Keratinocyte (primary cell): ENCODE data around the gene PLA2G2D.

Experiments
- EZH2 ChIP-seq: IDR thresholded peaks from one replicate; pipeline ENCODE4 v1.6.1; 2012; ENCODE audit warnings: inconsistent platforms, mild to moderate bottlenecking, low read length, moderate library complexity
- TF ChIP-seq, protein P1 (sequence below), 3 experiments: IDR thresholded peaks in 1 of 3; conservative IDR thresholded peaks in 1 of 3; optimal IDR thresholded peaks in 1 of 3; 2 replicates in 2 of 3; 3 replicates in 1 of 3; pipeline versions ENCODE3 to v1.5.1; 2011; ENCODE audit warnings: low read length in 3 of 3, mild to moderate bottlenecking in 3 of 3, moderate library complexity in 2 of 3, control low read depth in 1 of 3, inconsistent platforms in 1 of 3; ENCODE audit not compliant: insufficient read depth in 2 of 3; ENCODE audit errors: extremely low read depth in 1 of 3

GRCh38 chr1:20073256-20073655 is 46.1 kb downstream of the PLA2G2D start:
- TF ChIP-seq, protein P1, sequence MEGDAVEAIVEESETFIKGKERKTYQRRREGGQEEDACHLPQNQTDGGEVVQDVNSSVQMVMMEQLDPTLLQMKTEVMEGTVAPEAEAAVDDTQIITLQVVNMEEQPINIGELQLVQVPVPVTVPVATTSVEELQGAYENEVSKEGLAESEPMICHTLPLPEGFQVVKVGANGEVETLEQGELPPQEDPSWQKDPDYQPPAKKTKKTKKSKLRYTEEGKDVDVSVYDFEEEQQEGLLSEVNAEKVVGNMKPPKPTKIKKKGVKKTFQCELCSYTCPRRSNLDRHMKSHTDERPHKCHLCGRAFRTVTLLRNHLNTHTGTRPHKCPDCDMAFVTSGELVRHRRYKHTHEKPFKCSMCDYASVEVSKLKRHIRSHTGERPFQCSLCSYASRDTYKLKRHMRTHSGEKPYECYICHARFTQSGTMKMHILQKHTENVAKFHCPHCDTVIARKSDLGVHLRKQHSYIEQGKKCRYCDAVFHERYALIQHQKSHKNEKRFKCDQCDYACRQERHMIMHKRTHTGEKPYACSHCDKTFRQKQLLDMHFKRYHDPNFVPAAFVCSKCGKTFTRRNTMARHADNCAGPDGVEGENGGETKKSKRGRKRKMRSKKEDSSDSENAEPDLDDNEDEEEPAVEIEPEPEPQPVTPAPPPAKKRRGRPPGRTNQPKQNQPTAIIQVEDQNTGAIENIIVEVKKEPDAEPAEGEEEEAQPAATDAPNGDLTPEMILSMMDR (optimal IDR thresholded peaks at IDR 0.05 in 1 of 3, IDR thresholded peaks at IDR 0.05 in 1 of 3, conservative IDR thresholded peaks at IDR 0.05 in 1 of 3; ENCODE audit: extremely low read depth in 1 of 3, insufficient read depth in 2 of 3, low read length in 3 of 3): no peak
- TF ChIP-seq EZH2: no peak
